HG03558 (cell line): ENCODE data around the gene LAMC3.
"Not testable (repeated sequence)": the region's sequence is repeated elsewhere in the genome, so short reads cannot be mapped to it uniquely, and the experiment has no call there.

Experiments used
- ATAC-seq: cut with Tn5 transposase; IDR thresholded peaks from one replicate; pipeline ENCODE4 v1.9.1; 2021; ENCODE audit warnings: moderate number of reproducible peaks; ENCODE audit not compliant: unreplicated experiment; ENCODE audit errors: extremely low read depth

LAMC3 gene

DNA sequence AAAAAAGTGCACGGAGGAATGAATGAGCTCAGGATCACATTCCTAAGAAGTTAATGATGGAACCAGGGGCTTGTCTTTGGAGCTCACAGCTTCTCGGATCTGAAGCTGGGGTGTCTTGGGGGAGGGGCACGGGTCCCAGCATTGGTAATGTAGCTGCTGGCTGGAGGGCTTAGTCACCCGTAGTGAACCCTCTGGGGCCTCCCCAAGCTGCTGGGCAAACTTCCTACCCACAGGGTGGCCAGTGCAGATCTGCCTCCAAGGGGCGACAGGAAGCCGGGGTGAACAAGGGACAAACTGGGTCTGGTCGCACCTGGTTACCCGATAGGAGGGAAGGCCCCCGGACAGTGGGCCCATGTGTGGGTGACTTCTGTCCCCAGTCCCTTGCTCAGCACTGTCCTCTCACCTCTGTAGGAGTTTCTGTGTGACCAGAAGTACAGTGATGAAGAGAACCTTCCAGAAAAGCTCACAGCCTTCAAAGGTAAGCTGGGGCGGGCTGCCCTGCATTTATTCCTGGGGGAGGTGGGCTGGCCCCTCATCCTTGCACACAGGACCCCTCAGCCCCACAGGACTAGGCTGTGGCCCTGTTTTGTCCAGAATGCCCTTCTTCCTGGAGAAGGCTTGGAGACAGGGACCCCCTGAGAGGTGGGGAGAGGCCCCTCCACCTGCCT is 102.3 kb downstream of the LAMC3 start:
- ATAC-seq, result no peak

DNA sequence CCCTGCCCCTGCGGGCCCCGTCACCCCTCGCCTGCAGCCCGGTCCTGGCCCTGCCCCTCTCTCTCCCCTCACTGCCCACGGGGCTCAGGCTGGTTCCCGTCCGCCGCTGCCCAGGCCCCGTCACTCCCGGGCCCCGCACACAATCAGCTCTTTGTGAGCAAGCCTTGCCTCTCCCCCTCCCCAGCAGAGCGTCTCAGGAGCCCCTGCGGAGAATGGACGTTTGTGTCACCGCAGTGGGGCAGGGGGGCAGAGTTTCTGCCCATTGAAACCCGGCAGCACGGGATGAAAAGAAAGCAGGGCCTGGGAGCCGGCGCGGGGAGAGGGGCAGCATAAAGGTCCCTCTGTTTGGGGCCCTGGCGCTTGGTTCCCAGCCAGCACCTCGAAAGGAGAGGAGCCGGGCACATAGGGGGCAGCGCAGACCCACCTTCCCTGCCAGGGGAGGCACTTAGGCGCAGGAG is 102.9 kb downstream of the LAMC3 start:
- ATAC-seq, result no peak

DNA sequence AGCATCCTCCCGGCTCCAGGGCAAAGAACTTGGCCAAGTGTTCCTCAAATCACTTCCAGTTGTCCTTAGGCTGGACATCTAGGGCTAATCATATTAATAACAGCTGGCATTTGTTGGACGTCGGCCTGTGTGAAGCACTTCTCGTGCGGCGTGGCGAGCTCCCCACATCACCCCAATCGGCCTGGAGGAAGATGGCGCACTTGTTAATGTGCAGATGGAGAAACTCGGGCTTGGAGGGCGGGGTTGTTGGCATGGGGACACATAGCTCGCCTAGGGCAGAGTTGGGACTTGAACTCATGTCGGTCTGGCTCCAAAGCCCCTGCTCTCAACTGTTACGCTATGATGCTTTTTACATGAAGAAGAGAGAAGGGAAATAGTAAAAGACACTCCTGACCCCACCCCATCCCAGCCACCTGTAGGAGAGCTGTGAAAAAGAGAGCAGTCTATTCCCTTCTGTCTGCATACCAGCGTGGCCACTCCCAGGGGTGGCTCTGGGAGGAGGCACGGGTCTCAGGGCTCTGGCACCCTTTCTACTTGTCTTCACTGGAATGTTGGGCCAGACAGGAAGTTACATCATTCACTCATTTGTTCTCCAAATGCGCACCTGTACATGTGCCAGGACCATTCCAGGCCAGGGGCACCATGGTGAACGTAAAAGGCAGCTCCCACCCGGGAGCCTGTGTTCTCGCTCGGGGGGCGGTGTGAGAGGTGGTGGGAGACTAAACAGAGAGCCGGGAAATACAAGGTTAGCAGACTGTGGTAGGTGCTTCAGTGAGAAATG is 103.6 kb downstream of the LAMC3 start:
- ATAC-seq, result no peak

DNA sequence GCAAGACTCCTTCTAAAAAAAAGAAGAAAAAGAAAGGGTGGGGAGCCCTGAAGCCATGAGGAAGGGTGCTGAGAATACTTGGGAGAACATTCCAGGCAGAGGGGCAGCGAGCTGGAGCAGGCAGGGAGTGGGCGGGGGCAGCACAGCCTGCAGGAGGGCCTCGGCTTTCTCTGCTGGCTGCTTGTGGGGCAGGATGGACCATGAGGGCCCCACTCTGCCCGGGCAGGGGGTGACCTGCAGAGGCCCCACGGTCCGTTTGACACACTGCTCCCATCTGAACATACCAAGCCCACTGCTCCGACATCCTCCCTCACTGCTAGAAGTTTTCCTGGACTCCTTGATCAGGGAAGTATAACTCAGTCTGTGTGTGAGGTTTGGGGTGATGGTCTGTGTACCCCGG is 104.7 kb downstream of the LAMC3 start:
- ATAC-seq, result no peak

DNA sequence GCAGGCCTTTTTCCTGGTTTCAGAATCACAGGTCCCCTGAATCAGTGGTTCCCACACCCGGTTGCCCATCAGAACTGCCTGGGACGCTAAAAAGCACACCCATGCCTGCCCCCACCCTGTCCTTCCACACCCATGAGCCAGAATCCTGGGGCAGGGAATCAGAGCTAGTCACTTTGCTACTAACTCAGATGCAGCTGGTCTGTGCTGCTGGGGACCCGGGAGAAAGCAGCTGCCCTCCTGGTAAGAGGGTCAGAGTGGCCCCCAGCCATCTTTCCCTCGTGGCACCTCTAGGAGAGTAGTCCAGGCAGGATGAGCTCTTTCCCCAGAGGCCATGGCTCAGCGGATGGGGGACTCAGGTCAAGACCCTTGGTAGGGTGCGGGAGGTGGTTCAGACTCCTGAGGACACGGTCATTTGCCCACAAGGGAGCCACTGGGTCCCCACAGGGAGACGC is 105.1 kb downstream of the LAMC3 start:
- ATAC-seq, result no peak

DNA sequence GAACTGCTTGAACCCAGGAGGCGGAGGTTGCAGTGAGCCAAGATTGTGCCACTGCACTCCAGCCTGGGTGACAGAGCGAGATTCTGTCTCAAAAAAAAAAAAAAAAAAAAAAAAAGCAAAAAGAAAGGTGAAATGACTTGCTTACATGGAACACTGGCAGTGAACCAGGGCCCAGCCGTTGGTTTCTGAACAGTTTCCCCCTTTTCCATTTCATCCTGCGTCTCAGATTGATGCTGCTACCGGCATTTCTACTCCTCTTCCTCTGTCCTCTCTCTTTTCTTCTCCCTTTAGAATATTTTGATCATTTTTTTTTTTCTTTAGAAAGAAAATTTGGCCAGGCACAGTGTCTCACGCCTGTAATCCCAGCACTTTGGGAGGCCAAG is 106.4 kb downstream of the LAMC3 start:
- ATAC-seq, result not testable (repeated sequence)

DNA sequence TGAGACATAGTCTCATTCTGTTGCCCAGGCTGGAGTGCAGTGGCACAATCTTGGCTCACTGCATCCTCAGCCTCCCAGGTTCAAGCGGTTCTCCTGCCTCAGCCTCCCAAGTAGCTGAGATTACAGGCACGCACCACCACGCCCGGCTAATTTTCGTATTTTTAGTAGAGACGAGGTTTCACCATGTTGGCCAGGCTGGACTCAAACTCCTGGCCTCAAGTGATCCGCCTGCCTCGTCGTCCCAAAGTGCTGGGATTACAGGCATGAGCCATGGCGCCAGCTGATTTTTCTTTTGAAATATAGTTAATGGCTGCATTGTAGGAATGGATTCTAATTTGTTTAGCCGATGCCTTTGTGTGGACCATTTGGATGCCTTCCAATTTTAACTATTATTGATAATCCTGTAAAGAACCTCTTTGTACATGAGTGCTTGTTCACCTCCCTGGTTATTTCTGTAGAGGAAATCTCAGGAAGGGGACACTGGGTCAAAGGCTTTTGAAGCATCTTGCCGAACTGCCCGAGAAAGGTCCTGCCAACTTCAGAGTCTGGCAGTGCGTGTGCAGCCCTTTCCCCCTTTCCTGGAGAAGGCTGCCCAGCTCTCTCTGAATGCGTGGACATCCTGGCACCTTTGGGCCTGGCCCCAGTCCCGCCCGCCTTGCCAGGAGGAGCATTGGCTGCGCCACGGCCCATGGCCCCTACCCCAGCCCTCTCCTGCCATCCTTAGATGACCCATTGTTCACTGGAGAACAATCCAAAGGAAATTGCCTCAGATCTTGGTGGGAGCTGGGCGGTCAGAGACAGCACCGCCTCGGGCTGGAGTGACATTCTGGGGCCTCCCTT is 107.5 kb downstream of the LAMC3 start:
- no peak for ATAC-seq

DNA sequence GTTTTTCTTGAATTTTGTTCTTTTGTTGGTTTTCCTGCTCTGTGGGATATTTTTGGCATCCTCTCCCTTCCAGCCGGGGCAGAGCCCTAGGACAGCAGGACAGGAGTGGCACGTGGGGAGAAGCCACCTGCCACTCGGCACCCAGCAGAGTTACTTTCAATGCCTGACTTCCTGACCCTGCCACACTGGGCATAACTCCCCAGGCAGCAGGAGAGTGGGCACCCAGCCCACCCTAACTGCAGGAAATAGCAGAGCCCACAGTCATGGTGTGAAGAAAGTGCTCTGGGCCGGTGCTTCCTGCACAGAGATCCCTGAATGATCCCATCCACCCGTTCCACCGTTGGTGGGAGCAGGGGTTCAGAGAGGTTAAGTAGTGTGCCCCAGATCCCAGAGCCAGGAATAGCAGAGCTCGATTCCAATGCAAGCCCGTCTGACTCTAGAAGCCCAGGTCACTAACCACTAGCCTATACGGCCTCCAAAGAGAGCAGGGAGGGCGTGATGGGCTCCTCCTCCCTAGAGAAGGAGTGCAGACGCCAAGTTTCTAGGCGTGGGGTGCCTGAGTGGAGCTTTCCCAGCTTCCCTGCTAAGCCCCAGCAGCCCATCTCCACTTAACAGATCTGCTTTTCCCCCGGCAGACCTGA is 108.3 kb downstream of the LAMC3 start:
- no peak for ATAC-seq

DNA sequence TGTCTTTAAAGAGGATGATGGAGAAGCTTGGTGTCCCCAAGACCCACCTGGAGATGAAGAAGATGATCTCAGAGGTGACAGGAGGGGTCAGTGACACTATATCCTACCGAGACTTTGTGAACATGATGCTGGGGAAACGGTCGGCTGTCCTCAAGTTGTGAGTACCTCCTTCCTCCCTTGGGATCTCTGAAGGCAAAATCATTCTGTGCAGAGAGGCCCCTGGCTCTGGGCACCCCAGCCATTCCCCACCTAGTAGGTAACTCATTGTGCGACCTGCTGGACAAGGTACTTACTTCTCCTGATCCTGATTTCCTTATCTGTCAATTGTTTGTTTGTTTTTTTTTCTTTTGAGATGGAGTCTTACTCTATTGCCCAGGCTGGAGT is 108.8 kb downstream of the LAMC3 start:
- no peak for ATAC-seq

DNA sequence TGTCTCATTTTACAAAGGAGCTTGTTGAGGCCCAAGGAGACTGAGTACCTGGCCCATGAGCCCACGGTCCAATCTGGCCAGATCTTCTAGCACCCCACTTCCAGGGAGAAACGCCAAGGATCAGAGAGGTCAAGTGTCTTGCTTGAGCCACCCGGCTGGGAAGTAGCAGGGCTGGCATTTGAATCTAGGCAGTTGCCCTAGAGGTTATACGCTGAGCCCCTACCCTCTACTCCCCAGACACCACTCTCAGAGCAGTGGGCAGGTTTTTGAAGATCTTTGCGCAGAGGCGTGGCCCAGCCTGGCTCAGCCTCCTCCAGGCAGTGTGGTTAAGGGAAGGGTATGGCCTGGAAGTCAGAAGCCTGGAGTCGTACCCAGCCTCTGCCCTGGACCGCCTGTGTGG is 110.6 kb downstream of the LAMC3 start:
- ATAC-seq, result no peak

DNA sequence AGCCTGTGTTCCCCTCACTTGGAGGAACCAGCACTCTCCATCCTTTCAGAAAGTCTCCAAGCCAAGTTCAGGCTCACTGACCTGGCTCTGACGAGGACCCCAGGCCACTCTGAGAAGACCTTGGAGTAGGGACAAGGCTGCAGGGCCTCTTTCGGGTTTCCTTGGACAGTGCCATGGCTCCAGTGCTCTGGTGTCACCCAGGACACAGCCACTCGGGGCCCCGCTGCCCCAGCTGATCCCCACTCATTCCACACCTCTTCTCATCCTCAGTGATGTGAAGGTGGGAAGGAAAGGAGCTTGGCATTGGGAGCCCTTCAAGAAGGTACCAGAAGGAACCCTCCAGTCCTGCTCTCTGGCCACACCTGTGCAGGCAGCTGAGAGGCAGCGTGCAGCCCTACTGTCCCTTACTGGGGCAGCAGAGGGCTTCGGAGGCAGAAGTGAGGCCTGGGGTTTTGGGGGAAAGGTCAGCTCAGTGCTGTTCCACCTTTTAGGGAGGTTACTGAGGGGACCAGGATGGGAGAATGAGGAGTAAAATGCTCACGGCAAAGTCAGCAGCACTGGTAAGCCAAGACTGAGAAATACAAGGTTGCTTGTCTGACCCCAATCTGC is 111.8 kb downstream of the LAMC3 start:
- ATAC-seq, result no peak

DNA sequence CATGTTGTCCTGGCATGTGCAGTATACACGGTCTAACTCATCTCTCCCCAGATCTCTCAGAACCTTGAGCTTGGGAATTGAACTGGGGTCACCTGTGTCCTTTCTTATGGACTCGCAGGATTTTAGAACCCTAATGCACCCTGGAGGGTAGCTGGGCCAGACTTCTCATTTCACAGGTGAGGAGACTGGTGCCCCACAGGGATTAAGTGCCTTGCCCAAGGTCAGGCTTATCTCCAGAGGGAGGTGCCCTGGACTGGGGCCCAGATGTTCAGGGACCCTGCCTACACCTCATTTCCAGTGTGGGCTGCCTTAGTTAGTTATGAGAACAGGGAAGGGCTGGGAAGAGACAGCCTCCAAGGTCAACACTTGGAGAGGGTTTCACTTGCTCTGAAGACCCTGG is 112.4 kb downstream of the LAMC3 start:
- no peak for ATAC-seq

DNA sequence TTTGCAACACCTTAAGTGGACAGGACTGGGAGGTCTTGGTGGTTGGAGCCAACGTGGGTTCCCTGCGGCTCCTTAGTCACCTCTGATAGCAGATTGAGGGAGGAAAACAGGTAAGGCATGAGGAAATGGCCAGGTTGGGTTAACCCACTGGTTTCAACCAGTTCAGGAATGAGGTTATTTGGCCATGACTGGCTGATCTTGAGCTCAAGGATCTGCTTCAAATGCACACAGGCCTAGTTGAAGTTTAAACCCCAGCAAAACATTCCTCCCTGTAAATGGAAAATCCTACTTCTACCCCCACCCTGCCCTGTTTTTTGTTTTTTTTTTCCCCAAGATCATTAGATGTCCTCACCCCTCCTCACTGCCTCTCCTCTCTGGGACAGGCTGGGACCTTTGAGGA is 113.2 kb downstream of the LAMC3 start:
- ATAC-seq, result no peak

DNA sequence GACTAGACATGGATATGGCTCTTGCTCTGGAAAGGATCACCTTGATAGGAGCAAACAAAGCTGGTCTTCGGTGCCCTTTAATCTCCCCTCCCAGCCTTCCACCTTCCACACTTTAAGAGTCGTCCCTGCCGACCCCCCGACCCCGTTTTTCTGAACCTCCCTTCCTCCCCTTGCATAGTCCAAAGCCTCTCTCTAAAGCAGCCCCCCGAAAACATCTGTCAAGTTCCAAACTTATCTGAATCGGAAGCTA is 116.0 kb downstream of the LAMC3 start:
- ATAC-seq, result no peak

DNA sequence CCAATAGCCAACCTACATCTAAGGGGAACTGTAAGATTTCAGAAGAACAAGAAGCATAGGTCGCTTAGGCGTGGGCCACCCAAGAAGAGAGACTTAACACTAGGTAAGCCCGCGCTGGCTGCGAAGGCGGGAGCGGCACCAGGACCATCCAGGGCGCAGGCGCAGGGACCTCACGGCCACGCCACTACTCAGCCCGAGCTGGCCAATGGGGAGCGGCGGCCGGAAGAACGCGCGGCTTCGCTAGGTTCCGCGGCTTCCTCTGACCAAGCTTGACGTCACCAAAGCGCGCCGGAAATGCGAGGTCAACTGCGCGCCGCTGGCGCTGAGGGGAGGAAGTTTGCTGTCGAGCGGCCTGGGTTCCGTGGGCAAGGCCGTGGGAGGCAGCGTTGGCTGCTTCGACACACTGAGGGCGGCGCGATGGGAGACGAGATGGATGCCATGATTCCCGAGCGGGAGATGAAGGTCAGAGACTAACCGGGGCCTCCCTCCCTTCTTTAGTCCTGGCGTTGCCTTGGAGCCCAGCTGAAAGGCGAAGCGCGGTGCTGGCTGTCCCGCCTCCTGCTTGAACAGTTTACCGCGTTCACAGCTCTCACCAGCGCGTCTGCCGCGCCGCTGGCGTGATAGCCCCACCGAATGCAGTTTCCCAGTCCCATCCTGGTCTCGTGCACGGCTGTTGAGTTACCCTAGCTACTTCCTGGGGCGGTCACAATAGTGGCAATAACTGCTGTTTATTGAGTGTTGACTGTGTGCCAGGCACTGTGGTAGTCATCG is 116.5 kb downstream of the LAMC3 start, which contains the start of gene NUP214:
NUP214 (plus strand) TSS at position 299 of the 771 bp plus-strand sequence; CDS start at position 418, 119 bp downstream.
- peak; percentile 82 for ATAC-seq

DNA sequence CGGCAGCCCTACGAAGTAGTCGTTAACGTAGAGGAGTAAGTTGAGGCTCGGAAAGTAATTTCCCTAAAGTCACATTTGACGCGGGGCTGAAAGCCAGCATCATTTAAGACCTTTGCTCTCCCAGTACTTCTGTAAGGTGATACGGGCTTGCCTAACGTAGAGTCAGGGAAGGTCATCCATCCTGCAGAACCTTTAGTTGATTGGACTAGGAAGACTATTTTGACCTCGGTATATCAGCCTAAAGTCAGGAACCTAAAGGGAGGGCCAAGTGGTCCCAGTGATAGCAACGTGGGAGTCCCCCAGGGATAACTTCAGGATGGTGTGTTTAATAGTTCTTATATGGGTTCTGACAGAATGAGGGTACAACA is 117.1 kb downstream of the LAMC3 start:
- ATAC-seq, result no peak

DNA sequence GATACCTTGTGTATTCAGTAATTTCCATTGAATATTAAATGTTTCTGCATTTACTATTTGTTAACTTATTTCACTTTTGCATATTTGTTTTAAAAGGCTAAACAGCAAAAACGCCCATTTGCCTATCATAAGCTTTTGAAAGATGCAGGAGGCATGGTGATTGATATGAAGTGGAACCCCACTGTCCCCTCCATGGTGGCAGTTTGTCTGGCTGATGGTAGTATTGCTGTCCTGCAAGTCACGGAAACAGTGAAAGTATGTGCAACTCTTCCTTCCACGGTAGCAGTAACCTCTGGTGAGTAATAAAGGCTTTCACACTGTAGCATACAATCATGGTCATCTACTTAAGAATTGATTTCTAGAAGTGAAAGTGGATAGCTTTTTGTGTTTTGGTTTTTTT is 120.2 kb downstream of the LAMC3 start:
- ATAC-seq, result no peak

DNA sequence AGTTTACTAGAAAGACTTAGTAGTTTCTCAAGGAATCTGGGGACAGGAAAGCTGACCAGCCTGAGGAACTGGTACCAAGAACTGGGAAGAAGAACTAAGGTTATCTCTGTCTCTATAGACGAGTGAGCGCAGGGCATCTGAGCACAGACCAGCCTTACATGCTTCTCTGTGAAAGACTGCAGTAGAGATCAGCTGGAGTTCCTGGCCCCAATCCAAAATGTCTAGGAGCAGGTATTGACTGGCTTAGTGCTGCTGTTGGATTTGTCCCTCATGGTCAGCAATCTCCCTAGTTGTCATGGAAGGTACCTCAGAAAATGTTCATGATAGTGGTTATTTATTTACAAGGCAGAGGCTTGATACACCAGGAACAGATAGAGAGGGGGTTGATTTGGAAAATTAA is 129.7 kb downstream of the LAMC3 start:
- ATAC-seq, result no peak

DNA sequence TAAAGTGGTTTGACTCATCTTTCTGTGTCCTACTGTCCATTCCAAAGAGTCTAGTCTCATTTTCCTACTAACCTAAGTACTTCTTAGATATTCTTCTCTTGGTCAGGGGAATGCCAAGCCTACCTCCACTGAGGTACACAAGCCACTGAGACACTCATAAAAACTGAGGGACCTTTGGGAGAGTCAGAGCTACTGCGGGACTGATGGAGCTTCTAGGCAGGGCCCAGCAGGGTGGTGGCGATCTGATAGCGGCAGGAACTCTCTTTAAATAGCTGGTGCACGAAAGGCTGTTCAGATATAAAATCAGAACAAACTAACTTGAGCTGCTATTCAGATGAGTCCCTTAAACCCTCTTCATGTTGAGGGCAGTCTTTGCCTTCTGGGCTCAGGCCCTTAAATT is 131.1 kb downstream of the LAMC3 start:
- no peak for ATAC-seq

DNA sequence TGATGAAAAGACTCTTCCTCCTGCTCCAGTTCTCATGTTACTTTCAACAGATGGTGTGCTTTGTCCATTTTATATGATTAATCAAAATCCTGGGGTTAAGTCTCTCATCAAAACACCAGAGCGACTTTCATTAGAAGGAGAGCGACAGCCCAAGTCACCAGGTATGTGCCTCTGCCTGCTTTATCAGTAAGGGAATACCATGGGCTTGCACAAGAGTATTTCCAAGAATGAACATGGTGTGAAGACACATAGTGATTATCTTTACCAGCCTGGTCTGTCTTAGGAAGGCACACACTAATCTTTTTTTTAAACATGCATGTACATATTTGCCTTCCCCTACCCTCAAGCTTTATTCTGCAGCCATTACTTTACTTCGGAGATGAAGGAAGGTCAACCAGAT is 131.6 kb downstream of the LAMC3 start:
- ATAC-seq, result no peak
